Aortic smooth muscle cell (primary cell): ENCODE data around the gene LCN6. TPM values are rescaled to one million over a fixed set of nuclear protein-coding genes. Genes with fewer than 3 reads are reported as not detected.

Experiments used
- total RNA-seq: library from RNA; depleted of rRNA; stranded (reverse); fragments of >200 nt; gene quantifications from 2 replicates; pipeline ENCODE4 v1.2.3, GENCODE V29; 2014

LCN6 gene
- not detected in 2 replicates for total RNA-seq

GRCh38 chr9:136748201-136748600 is at the start of gene LCN6:
TSS of gene LCN6 (minus strand) at chr9:136748525. CDS start at chr9:136748483, 42 bp downstream.

GRCh38 chr9:136796238-136796774 is 48.0 kb upstream of the LCN6 start, which contains the start of gene CCDC183:
TSS of gene CCDC183 (plus strand) at chr9:136796338. CDS start at chr9:136796398, 60 bp downstream.

GRCh38 chr9:136790640-136791515 is 42.6 kb upstream of the LCN6 start, which contains the start of gene TMEM141:
TSS of gene TMEM141 (plus strand) at chr9:136791344. CDS start at chr9:136791371, 27 bp downstream.

GRCh38 chr9:136764301-136764891 is 16.1 kb upstream of the LCN6 start, which contains the start of gene LCN15:
TSS of gene LCN15 (minus strand) at chr9:136764518. CDS start at chr9:136764488, 30 bp downstream.

GRCh38 chr9:136742591-136743391 is 5.5 kb downstream of the LCN6 start, which contains the start of gene LCN10:
TSS of gene LCN10 (minus strand) at chr9:136742940. CDS start at chr9:136742903, 37 bp downstream.

GRCh38 chr9:136711751-136712689 is 36.3 kb downstream of the LCN6 start, which contains the start of gene DIPK1B:
TSS of gene DIPK1B (plus strand) at chr9:136712572. CDS start at chr9:136712666, 94 bp downstream.

Other genes starting within 250 kb of the LCN6 start
- gene NOTCH1, start 202.5 kb downstream of the LCN6 start, total RNA-seq, result 23.5 and 39.6 TPM in 2 replicates
- gene EGFL7, start 85.6 kb downstream of the LCN6 start, total RNA-seq, result 15.5 and 15.7 TPM in 2 replicates
- 27.5 and 37.8 TPM in 2 replicates for gene AGPAT2, start 61.1 kb downstream of the LCN6 start, total RNA-seq
- gene DIPK1B, start 36.0 kb downstream of the LCN6 start, total RNA-seq, result 1.4 and 2.6 TPM in 2 replicates
- gene LCN10, start 5.6 kb downstream of the LCN6 start, total RNA-seq, result not detected in 2 replicates
- gene LCN8, start 9.7 kb upstream of the LCN6 start, total RNA-seq, result not detected in 2 replicates
- gene LCN15, start 16.0 kb upstream of the LCN6 start, total RNA-seq, result not detected in 2 replicates
- 66.0 and 77.2 TPM in 2 replicates for gene TMEM141, start 42.8 kb upstream of the LCN6 start, total RNA-seq
- 0.19 and 0.26 TPM in 2 replicates for gene CCDC183, start 47.8 kb upstream of the LCN6 start, total RNA-seq
- gene RABL6, start 59.4 kb upstream of the LCN6 start, total RNA-seq, result 57.2 and 62.2 TPM in 2 replicates
- gene AJM1, start 94.0 kb upstream of the LCN6 start, total RNA-seq, result 1.1 TPM in 2 replicates
- gene PHPT1, start 100.9 kb upstream of the LCN6 start, total RNA-seq, result 161 and 208 TPM in 2 replicates
- 0.40 and 0.68 TPM in 2 replicates for gene MAMDC4, start 103.8 kb upstream of the LCN6 start, total RNA-seq
- 511 and 536 TPM in 2 replicates for gene EDF1, start 117.8 kb upstream of the LCN6 start, total RNA-seq
- 6.6 and 11.6 TPM in 2 replicates for gene TRAF2, start 138.0 kb upstream of the LCN6 start, total RNA-seq
- 144 and 185 TPM in 2 replicates for gene FBXW5, start 196.2 kb upstream of the LCN6 start, total RNA-seq
- 0.13 and 0.44 TPM in 2 replicates for gene C8G, start 196.7 kb upstream of the LCN6 start, total RNA-seq
- 0.26 and 0.37 TPM in 2 replicates for gene LCN12, start 203.7 kb upstream of the LCN6 start, total RNA-seq
- gene PTGDS, start 229.0 kb upstream of the LCN6 start, total RNA-seq, result 9.8 and 21.8 TPM in 2 replicates
- 0.44 and 1.6 TPM in 2 replicates for gene LCNL1, start 234.5 kb upstream of the LCN6 start, total RNA-seq
- 11.6 and 15.6 TPM in 2 replicates for gene PAXX, start 243.9 kb upstream of the LCN6 start, total RNA-seq
- 4.8 and 5.2 TPM in 2 replicates for gene CLIC3, start 248.0 kb upstream of the LCN6 start, total RNA-seq